GM12865 (cell line): ENCODE measurements around the gene SDHC.
"Not testable (repeated sequence)": the region's sequence is repeated elsewhere in the genome, so short reads cannot be mapped to it uniquely, and the experiment has no call there.

Experiments used
- DNase-seq: peaks from one replicate; pipeline ENCODE4 v3.0.0; 2010; ENCODE audit warnings: low read depth
- H3K4me3 ChIP-seq: 2 replicates; pipeline ENCODE4 v1.5.1; 2011; ENCODE audit warnings: mild to moderate bottlenecking, low read depth, low read length, control low read depth
- CTCF ChIP-seq: IDR thresholded peaks from 2 replicates; pipeline ENCODE4 v1.5.1; 2011; ENCODE audit warnings: low read length, control low read depth, low read depth, inconsistent platforms; ENCODE audit not compliant: insufficient read depth; ENCODE audit errors: missing control alignments

Gene SDHC

DNA sequence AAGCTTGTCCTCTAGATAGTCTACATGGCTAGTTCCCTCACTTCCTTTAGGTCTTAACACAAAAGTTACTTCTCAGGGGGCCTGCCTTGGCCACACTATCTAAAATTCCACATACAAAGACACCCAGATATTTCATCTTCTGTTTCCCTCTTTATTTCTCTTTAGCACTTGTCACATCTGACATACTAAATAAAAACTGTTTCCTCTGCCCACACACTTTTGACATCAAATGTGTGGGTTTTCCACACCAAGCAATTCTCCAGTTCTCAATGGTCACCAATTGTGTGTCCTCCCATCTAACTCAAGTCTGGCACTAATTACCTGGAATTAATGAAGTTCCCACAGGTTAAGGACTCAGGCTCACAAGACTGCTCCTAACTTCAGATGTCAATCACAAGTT lies 79.0 kb downstream of the SDHC start:
- no peak for TF ChIP-seq CTCF
- H3K4me3 ChIP-seq, result no peak overlapping the region
- no peak for DNase-seq

DNA sequence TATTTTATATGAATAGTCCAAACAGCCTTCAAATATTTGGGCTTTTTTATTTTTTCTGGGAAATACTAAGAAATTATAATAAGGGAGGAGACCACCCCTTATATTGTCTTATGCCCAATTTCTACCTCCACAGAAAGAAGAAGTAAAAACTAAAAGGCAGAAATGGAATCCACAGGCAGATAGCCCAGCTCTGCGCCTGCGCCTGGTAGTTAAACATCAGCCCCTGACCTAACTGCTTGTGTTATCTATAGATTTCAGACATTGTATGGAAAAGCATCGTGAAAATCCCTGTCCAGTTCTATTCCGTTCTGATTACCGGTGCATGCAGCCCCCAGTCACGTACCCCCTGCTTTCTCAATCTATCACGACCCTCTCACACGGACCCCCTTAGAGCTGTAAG lies 82.9 kb downstream of the SDHC start:
- DNase-seq, H3K4me3 ChIP-seq: not testable (repeated sequence)

- no peak for TF ChIP-seq CTCF
- no peak for DNase-seq
- H3K4me3 ChIP-seq, result peak overlapping the region; percentile 80
Measured at GRCh38 chr1:161398900-161399256, 84.7 kb downstream of the SDHC start.

GRCh38 chr1:161399257-161399998 lies 85.2 kb downstream of the SDHC start:
- peak; percentile 97 for DNase-seq
- H3K4me3 ChIP-seq, result peak overlapping the region; percentile 80
- TF ChIP-seq CTCF, result peak; percentile 64

DNA sequence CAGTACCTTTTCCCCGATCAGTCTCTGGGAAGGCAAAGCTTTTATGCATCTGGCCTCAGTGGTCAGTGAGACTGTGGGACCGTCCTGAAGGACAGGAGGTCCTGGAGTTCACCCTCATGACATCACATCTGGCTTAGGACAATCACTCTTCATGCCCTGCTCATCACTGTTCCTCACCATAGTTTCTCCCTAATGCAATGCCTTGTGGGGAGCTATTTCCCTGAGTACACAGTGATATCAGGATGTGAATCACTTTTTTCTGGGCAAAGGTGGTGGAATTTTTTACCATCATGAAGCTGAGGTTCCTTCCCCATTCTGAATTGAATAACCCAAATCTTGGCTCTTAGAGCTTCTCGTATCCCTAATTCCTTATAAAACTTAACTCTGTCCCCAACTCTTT lies 88.3 kb downstream of the SDHC start:
- TF ChIP-seq CTCF, result no peak
- DNase-seq, result no peak
- H3K4me3 ChIP-seq, result no peak overlapping the region

DNA sequence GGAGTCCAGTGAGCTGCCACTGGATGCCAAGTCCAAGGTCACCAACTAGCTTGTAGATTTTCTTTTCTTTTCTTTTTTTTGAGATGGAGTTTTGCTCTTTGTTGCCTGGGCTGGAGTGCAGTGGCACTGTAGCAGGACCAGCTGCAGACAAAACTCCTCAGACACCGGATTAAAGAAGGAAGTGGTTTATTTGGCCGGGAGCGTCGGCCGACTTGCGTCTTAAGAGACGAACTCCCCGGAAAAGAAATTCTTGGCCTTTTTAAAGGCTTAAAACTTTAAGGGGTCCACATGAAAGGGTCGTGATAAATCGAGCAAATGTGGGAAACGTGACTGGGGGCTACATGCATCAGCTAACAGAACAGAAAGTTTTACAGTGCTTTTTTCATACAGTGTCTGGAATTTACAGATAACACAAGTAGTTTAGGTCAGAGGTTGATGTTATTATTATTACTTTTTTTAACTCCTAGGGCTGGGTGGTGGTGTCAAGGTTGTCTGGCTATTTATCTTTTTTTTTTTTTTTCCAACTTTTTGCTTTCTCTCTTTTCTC lies 89.9 kb downstream of the SDHC start:
- TF ChIP-seq CTCF, result no peak
- no peak overlapping the region for H3K4me3 ChIP-seq
- DNase-seq, result no peak

- not testable (repeated sequence) for H3K4me3 ChIP-seq, DNase-seq
Measured at GRCh38 chr1:161406551-161406950, 92.4 kb downstream of the SDHC start.

- TF ChIP-seq CTCF, result no peak
- no peak for DNase-seq
- no peak overlapping the region for H3K4me3 ChIP-seq
Measured at GRCh38 chr1:161407451-161407985, 93.3 kb downstream of the SDHC start.
